SK-N-MC (cell line): Measurements from ENCODE around the gene ARHGEF28.

Experiments
- DNase-seq: peaks from one replicate; pipeline ENCODE4 v3.0.0-alpha.2; 2011; ENCODE audit warnings: low read depth, low spot score
- H3K27ac ChIP-seq: fragments of 200-600 bp; sonication (generic); 2 replicates; pipeline ENCODE4 v1.5.1; 2016; ENCODE audit warnings: mixed run types
- H3K36me3 ChIP-seq: fragments of 200-600 bp; sonication (generic); 2 replicates; pipeline ENCODE4 v1.6.1; 2017; ENCODE audit warnings: antibody characterized with exemption, low read length, mixed read lengths; ENCODE audit not compliant: insufficient read depth
- H3K4me3 ChIP-seq: fragments of 200-600 bp; sonication (generic); 2 replicates; pipeline ENCODE4 v1.5.1; 2016
- H3K9ac ChIP-seq: fragments of 200-600 bp; sonication (generic); 2 replicates; pipeline ENCODE4 v1.8.0; 2017; ENCODE audit warnings: mixed run types, mixed read lengths; ENCODE audit not compliant: insufficient read length
- H3K9me3 ChIP-seq: fragments of 200-600 bp; sonication (generic); 2 replicates; pipeline ENCODE4 v1.6.1; 2017; ENCODE audit warnings: low read depth, mild to moderate bottlenecking, antibody characterized with exemption, low read length, moderate library complexity, mixed read lengths
- EZH2 ChIP-seq: fragments of 200-600 bp; sonication (generic); IDR thresholded peaks from one replicate; pipeline ENCODE4 v1.6.1; 2017; ENCODE audit warnings: antibody characterized with exemption
- FOXP2 ChIP-seq: optimal IDR thresholded peaks from 2 replicates; pipeline ENCODE3; 2011; ENCODE audit warnings: mild to moderate bottlenecking, moderate library complexity; ENCODE audit not compliant: insufficient read depth; ENCODE audit errors: extremely low read length, control extremely low read depth
- POLR2AphosphoS5 ChIP-seq: IDR thresholded peaks from 2 replicates; pipeline ENCODE4 v1.6.1; 2012; ENCODE audit warnings: mild to moderate bottlenecking, low read depth, low read length, borderline replicate concordance

The ARHGEF28 gene

GRCh38 chr5:73928476-73929070, 302.6 kb downstream of the ARHGEF28 start:
- H3K9ac ChIP-seq = no peak overlapping the region
- H3K4me3 ChIP-seq = no peak overlapping the region
- no peaks in the 10 kb centered on the region for H3K9me3 ChIP-seq
- H3K36me3 ChIP-seq = no peaks in the 10 kb centered on the region
- H3K27ac ChIP-seq = no peak overlapping the region
- no peak for DNase-seq
- TF ChIP-seq EZH2 (no peak), POLR2AphosphoS5 (no peak), FOXP2 (no peak)

- TF ChIP-seq EZH2 (no peak), FOXP2 (no peak), POLR2AphosphoS5 (no peak)
- Histone ChIP-seq H3K4me3 (no peak overlapping the region), H3K9me3 (no peaks in the 10 kb centered on the region), H3K27ac (no peak overlapping the region), H3K36me3 (no peaks in the 10 kb centered on the region), H3K9ac (no peak overlapping the region)
- no peak for DNase-seq
Measured at GRCh38 chr5:73935719-73936118, 309.7 kb downstream of the ARHGEF28 start.

GRCh38 chr5:73938280-73938937, 312.4 kb downstream of the ARHGEF28 start:
- Histone ChIP-seq H3K9ac (no peak overlapping the region), H3K27ac (no peak overlapping the region), H3K4me3 (no peak overlapping the region), H3K9me3 (no peaks in the 10 kb centered on the region), H3K36me3 (no peaks in the 10 kb centered on the region)
- no peak for DNase-seq
- TF ChIP-seq FOXP2 (no peak), EZH2 (no peak), POLR2AphosphoS5 (no peak)

DNA sequence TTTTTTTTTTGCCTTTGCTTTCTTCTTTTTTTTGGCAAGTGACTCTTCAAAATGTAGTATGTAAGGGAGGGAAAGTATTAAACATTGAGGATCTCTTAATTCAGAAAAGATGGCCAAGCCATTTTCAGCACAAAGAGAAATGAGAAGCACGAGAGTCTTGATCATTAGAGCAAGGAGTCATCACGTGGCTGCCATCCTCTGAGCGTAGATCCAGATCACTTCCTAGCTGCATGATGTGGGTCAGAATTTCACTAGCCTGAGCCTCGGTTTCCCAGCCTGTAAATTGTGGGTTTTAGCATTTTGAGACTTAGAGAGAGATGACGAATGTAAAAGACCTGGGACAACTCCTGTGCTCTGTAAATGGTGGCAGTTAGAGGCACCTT, 312.9 kb downstream of the ARHGEF28 start:
- TF ChIP-seq FOXP2 (no peak), POLR2AphosphoS5 (no peak), EZH2 (no peak)
- no peak overlapping the region for H3K27ac ChIP-seq
- DNase-seq = no peak

DNA sequence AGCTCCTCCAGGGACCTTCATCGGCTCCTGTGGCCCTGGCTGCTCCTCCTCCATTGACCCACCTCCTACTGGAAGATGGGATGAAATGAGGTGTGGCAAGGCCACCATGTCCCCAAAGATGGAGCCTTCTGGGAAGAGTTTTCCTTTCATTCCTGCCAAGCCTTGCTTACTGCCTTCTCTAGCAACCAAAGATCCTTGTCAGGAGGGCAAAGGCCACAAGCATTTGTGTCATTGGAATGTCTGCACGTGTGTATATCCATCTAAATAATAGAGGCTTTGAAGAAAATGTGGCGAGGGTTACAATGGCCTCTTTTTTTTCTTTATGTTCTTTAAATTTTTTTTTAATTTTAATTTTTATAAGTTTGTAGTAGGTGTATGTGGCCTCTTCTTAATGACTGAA, 313.6 kb downstream of the ARHGEF28 start:
- H3K9ac ChIP-seq = no peak overlapping the region
- no peak overlapping the region for H3K4me3 ChIP-seq
- H3K27ac ChIP-seq = no peak overlapping the region
- H3K9me3 ChIP-seq = no peaks in the 10 kb centered on the region
- DNase-seq = no peak
- TF ChIP-seq FOXP2 (no peak), EZH2 (no peak), POLR2AphosphoS5 (no peak)
- H3K36me3 ChIP-seq = no peaks in the 10 kb centered on the region

More for the DNA sequence above, 312.9 kb downstream of the ARHGEF28 start:
- Histone ChIP-seq H3K36me3 (no peaks in the 10 kb centered on the region), H3K9ac (no peak overlapping the region), H3K4me3 (no peak overlapping the region), H3K9me3 (no peaks in the 10 kb centered on the region)

DNA sequence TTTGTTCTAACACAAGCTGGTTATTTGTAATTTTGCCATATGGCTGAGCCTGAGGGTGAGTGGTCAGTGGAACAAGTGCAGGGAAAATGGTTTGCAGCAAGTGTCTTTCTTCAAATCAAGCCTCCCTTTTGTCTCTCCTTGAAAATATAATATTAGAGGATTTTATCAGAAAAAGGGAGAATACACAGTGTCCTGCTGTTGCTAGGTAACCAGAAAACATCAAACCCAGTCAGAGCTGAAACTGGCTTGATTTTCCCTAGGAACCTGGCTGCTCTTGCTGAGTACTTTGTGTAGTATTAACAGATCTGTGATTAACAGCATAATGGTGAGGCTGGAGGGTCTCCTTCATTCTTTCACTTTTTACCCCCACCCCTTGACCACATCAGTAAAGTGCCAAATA, 314.0 kb downstream of the ARHGEF28 start:
- no peaks in the 10 kb centered on the region for H3K9me3 ChIP-seq
- DNase-seq = no peak
- H3K36me3 ChIP-seq = no peaks in the 10 kb centered on the region
- no peak overlapping the region for H3K9ac ChIP-seq
- TF ChIP-seq FOXP2 (no peak), POLR2AphosphoS5 (no peak)
- H3K4me3 ChIP-seq = no peak overlapping the region
- H3K27ac ChIP-seq = no peak overlapping the region

DNA sequence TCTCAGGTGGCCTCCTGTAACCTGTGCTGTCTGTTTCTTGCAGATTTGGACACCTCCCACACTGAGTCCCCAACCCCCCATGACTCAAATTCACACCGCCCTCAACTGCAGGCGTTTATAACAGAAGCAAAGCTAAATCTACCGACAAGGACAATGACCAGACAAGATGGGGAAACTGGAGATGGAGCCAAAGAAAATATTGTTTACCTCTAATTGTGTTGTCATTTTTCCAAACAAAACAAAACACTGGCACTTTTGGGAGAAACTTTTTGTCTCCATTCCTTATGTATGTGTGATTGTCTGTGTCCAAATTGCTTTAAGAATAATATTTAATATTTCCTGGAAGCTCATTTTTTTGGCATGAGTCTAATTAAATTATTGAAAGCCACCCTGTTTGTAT, 314.8 kb downstream of the ARHGEF28 start:
- Histone ChIP-seq H3K36me3 (no peaks in the 10 kb centered on the region), H3K4me3 (no peak overlapping the region), H3K9me3 (no peaks in the 10 kb centered on the region), H3K9ac (no peak overlapping the region), H3K27ac (no peak overlapping the region)
- TF ChIP-seq FOXP2 (no peak), POLR2AphosphoS5 (no peak), EZH2 (no peak)
- no peak for DNase-seq

- no peaks in the 10 kb centered on the region for H3K36me3 ChIP-seq
- TF ChIP-seq POLR2AphosphoS5 = no peak
Measured at GRCh38 chr5:73942783-73943182, 316.8 kb downstream of the ARHGEF28 start.

GRCh38 chr5:73943397-73943796, 317.4 kb downstream of the ARHGEF28 start:
- TF ChIP-seq FOXP2 (no peak), EZH2 (no peak), POLR2AphosphoS5 (no peak)
- Histone ChIP-seq H3K4me3 (no peak overlapping the region), H3K9ac (no peak overlapping the region), H3K9me3 (no peaks in the 10 kb centered on the region), H3K27ac (no peak overlapping the region), H3K36me3 (no peaks in the 10 kb centered on the region)
- DNase-seq = no peak

More at GRCh38 chr5:73942783-73943182, 316.8 kb downstream of the ARHGEF28 start:
- DNase-seq = no peak
- H3K27ac ChIP-seq = no peak overlapping the region
- no peak overlapping the region for H3K4me3 ChIP-seq
- H3K9me3 ChIP-seq = no peaks in the 10 kb centered on the region
- H3K9ac ChIP-seq = no peak overlapping the region
